C4-2B (cell line): ENCODE results near the gene SLC29A1.

Experiments used
- H3K27ac ChIP-seq: fragments of 450-650 bp; 2 replicates; pipeline ENCODE4 v1.5.1; 2017
- CTCF ChIP-seq: fragments of 450-650 bp; conservative IDR thresholded peaks from 2 replicates; pipeline ENCODE4 v1.5.1; 2017; ENCODE audit warnings: mild to moderate bottlenecking
- ZFX ChIP-seq: fragments of 450-650 bp; IDR thresholded peaks from 2 replicates; pipeline ENCODE4 v1.6.1; 2017

SLC29A1 gene

GRCh38 chr6:44269921-44270525 lies 46.6 kb downstream of the SLC29A1 start, which contains the start of gene TMEM151B:
Gene TMEM151B (plus strand): TSS chr6:44270450. CDS start chr6:44270743, 293 bp downstream.
- TF ChIP-seq CTCF (no peak), ZFX (no peak)
- no peak within 1 kb of the TSS for H3K27ac ChIP-seq

GRCh38 chr6:44270526-44271405 lies 47.4 kb downstream of the SLC29A1 start:
- no peak overlapping the region for H3K27ac ChIP-seq
- TF ChIP-seq ZFX (no peak), CTCF (no peak)

GRCh38 chr6:44271406-44271723 lies 48.0 kb downstream of the SLC29A1 start:
- H3K27ac ChIP-seq: no peak overlapping the region

GRCh38 chr6:44271914-44272313 lies 48.5 kb downstream of the SLC29A1 start:
- no peak for TF ChIP-seq ZFX
- no peak for TF ChIP-seq CTCF
- H3K27ac ChIP-seq: no peak overlapping the region

More at GRCh38 chr6:44271406-44271723, 48.0 kb downstream of the SLC29A1 start:
- TF ChIP-seq CTCF (no peak), ZFX (no peak)

GRCh38 chr6:44272529-44272928 lies 49.1 kb downstream of the SLC29A1 start:
- no peak for TF ChIP-seq CTCF
- no peak for TF ChIP-seq ZFX
- H3K27ac ChIP-seq: no peak overlapping the region

- TF ChIP-seq CTCF (no peak), ZFX (no peak)
- no peak overlapping the region for H3K27ac ChIP-seq
These were observed 49.7 kb downstream of the SLC29A1 start for GRCh38 chr6:44272999-44273566.

GRCh38 chr6:44273617-44274016 lies 50.2 kb downstream of the SLC29A1 start:
- no peak overlapping the region for H3K27ac ChIP-seq
- TF ChIP-seq CTCF (no peak), ZFX (no peak)
